Stimulated activated CD8-positive, alpha-beta memory T cell treated with anti-CD3 and anti-CD28 coated beads, Interleukin-2, amount 100 ng/mL, for 1 hour (primary cell): ENCODE data around the gene NKTR.

Experiments used
- DNase-seq, 2 donors: peaks; one replicate each; pipeline ENCODE4 v3.0.0-alpha.2; 2020; ENCODE audit warnings: low read depth in 2 of 2

NKTR gene

DNA sequence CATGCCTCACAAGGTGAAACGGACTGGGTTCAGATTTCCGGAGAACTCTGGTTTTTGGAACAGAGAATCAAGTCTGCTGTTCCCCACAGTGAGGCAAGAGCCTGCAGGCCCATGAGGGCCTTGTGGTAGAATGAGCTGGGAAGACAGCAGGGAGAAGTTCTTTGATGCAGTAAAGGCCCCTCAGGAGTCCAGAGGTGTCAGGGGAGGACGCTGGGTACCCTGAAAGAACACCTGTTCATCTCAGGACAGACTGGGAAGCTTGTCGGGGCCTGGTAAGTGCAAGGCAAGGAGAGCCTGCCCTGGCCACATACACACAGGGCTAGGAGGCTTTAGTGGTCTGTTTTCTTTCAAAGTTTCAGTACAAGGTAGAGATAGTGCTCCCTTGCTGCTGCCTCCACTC is 49.3 kb downstream of the NKTR start:
- DNase-seq: no peak

DNA sequence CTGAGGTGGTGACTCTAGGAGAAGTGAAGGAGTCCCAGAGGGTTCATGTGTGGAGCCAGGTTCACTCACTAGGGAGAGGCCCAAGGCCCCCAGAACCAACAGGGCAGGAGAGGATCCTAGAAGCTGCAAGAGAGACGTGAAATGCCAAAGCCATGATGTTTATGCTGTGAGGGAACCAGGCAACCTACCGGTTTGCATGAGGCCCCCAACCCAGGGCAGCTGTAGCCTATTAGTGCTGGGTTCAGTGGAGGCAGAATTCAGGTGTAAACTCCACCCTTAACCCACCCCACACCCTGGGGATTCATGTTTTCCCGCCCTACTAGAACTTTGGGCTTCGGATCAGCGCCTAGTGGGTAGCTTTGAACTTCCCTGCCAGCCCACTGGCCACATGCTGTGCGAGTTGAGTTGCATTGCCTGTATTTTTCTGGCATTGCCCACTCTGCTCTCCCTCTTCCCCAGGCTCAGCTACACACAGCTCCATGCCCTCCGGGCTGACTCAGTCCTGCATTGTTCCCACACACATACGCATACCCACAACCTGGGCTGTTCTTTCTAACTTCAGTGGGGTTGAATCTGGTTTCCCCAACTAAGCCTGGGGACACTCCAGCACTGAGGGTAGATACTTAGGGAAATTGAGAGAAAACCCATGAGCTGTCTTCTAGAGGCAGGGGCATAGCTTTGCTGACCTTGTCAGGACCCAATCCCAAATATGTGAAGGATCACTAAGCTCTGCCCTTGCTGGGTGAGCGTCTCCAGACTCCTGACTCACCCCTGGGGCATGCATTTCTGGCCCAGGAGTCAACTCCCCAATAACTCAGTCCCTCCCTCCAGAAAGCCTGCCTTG is 51.0 kb downstream of the NKTR start:
- DNase-seq: no peak

DNA sequence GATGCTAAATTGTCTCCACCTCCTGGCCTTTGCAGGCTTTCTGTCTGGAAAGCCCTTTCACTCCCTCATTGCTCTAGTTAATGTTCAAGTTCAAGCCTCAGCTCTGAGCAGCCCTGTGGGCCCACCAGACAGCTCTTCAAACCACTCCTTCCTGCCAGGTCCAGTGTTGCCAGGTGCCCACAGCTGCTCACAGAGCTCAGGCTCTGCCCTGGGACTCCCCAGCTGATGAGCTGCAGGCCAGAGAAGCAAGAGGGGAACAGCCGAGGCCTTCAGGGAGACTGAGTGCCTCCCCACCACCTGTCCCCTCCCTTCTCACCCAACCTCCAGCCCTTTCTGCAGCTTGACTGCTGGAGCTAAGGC is 51.7 kb downstream of the NKTR start:
- no peak for DNase-seq

- no peak for DNase-seq
These were observed 52.3 kb downstream of the NKTR start for GRCh38 chr3:42652611-42653302.

DNA sequence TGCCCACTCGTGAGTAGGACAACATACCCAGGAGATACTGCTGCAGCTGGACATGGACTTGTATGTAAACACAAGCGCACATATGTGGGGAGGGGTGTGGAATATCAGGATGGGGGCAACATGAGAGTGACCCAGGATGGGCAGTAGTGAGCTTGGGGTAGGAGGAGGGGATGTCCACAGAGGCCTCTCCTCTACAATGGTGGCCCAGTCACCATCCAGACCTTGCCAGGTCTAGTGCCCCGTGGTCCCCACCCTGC is 52.7 kb downstream of the NKTR start:
- no peak for DNase-seq

DNA sequence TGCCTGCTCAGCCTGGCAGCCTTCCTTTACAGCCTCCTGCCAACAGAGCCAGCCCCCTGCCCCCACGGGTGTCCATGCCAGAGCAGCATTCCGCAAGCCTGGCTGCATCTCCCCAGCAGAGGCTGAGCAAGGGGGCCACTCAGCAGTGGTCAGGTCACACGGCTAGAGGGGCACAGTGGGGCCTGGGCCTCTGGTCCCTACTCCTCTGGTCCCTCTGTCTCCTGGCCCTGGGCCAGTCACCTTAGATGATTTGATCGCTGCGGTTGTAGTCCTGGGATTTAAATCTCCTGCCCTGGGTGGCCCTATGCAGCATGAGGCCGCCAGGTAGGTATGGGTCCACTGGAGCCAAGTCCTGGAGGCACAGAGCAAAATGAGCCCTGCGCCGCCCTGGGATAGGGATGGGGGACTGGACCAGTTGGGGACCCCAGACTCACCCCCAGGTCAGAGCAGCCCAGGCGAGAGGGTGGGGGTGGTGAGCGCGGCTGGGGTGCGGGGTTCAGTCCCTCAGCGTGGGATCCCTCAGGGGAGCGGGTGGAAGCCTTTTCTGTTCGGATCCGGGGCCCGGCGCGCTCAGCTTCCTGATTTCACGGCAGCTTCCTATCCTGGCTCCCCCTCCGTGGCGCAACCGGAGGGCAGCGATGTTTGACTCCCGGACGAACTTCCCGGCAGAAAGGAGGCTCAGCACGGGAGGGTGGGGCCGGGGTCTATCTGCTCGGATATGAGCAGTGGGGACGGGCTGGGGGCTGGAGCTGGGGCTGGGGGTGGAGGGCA is 53.3 kb downstream of the NKTR start, which contains the start of gene ZBTB47:
Gene ZBTB47, plus strand, starts transcription at position 138 of the 771 bp plus-strand sequence. CDS start 4,659 bp downstream, outside the sequence.
- no peak for DNase-seq

DNA sequence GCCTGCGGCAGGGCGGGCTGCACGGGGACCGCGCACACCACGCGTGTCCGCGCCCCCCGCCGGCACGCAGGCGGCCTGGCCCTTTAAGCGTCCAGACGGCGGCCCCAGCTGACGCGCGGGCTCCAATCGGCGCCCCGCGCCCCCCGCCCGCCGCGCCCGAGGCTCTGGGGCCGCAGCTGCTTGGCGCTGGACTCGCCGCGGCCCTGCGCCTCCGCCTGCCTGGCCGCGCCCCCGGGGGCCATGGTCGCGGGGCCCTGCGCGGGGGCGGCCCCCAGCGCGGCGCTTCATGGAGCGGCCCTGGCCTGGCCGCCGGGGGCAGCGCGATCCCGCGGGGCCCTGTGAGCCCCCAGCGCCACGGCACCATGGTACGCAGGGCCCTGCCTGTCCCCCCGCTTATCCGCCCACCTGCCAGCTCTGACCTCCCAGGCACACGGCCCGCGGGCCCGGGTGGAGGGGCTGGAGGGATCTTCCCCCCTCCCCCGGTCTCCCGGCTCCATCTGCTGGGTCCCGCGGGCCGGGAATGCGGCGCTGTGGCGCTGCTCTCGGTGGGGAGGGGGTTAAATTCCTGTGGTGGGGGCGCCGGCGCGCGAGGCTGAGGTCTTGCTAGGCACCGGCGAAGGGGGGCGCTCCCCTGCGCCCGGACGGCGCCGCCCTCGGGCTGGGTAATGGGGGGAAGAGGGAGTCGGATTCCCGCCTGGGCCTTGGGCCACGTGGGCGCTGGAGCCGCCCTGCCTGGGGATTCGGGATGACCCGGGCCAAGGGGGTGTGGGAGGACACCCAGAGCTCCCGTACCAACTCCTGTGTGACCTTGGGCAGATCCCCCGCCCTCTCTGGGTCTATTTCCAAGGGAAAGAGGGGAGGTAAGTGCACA is 54.1 kb downstream of the NKTR start:
- no peak for DNase-seq

DNA sequence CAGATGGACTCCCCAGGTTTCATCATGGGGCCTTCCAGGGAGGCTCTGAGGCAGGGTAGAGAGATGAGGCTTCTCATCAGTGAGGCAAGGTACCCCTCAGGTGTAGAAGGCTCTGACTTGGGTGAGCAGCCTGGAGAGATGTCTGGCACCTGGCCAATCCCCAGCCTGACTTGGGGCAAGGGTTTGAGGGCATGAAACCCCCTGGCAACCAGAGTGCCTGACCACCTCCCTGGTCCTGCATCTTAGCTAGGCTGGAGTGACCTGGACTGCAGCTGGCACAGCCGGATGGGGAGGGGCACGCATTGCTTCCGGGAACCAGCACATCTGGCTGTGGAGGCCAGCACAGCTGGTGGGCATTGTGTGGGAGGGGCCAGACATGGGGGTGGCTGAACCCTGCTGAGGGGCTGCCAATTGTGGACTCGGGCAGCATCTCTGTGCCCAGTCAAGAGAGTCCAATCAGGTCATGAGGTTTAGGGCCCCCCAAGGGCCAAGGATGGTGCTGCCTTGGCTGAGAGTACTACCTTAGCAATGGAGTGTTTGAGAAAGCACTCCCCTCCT is 54.9 kb downstream of the NKTR start:
- DNase-seq: no peak

- DNase-seq: no peak
These were observed 55.6 kb downstream of the NKTR start for GRCh38 chr3:42655980-42656679.

DNA sequence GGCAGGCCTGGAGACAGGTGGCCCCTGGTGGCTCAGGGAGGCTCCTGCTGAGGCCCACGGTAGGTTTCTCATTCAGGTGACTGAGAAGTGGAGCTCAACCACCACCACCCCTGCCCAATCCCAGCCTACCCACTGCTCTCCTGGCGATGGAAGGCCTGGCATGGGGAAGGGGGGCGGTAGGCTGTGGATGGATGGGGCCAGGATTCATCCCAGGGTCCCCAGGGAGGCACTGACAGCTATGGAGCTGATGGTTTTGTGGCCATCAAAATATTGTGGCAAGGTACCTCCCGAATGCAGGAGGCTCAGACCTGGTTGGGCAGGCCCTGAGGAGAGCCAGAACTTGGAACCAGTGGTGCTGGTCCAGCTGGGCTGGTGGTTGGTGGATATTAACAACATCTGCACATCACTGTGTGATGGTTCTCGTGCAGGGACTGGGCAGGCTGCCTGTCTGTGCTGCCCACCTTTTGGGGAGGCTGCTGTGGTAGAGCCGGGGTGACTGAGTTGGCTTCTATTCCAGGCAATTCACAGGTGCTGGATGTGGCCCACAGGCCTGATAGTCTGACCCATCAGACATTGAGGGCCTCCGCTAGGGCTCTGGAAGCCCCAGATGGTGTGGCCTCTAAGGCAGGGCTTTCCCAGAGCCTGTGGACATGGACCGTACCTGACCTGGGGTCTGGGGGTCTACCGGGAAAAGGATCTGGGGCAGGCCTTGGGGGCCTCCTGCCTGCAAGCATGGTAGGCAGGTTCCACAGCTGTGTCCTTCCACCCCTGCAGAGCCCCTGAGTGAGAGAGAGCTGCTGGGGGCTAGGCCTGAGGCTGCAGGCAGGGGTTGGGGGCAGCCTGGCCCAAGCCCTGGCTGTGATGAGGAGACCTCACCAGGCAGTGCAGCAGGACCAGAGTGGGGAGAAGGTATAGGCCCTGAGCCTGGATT is 56.5 kb downstream of the NKTR start:
- DNase-seq: no peak

DNA sequence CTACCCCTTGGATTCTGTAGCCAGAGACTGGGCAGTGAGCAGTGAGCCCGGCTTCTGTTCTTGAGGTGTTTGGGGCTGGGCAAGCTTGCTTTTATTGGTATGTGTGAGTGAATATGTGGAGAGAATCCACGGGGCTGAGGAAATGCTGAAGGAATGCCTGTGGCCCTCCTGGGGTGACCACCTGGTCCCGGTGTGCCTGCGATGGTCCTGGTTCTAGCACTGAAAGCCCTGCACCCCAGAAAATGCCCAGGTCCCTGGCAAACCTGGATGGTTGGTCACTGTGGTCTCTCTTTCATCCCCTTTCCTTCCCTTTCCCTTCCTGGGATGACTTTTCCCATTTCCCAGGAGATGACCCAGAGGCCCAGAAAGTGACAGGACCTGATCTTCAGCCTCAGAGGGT is 57.2 kb downstream of the NKTR start:
- no peak for DNase-seq

- DNase-seq: no peak
These were observed 57.7 kb downstream of the NKTR start for GRCh38 chr3:42658091-42658770.

- no peak for DNase-seq
These were observed 58.4 kb downstream of the NKTR start for GRCh38 chr3:42658771-42659390.

GRCh38 chr3:42659451-42660130 is 59.1 kb downstream of the NKTR start:
- no peak for DNase-seq

- no peak for DNase-seq
These were observed 59.7 kb downstream of the NKTR start for GRCh38 chr3:42660131-42660715.

GRCh38 chr3:42660898-42661297 is 60.4 kb downstream of the NKTR start:
- no peak for DNase-seq

- DNase-seq: no peak
These were observed 61.1 kb downstream of the NKTR start for GRCh38 chr3:42661593-42662022.
